HEK293 (cell line): Measurements from ENCODE around the gene NEMP1.

Experiments
- CTCF ChIA-PET: fragments of 350-600 bp; formaldehyde crosslinking; extraction: SDS; loops from one replicate; lab custom pipeline; 2021; ENCODE audit warnings: antibody characterized with exemption; lab: Yijun Ruan, JAX
- POLR2A ChIA-PET: fragments of 300-600 bp; formaldehyde crosslinking; extraction: SDS; loops from one replicate; lab custom pipeline; 2020; ENCODE audit warnings: antibody characterized with exemption, inconsistent platforms; lab: Yijun Ruan, JAX
- H3K27ac ChIP-seq: fragments of 200-500 bp; sonication (Bioruptor generic); 2 replicates; pipeline ENCODE4 v1.5.1; 2014; ENCODE audit warnings: low read depth, low read length, control low read depth, inconsistent platforms; ENCODE audit errors: extremely low read depth
- H3K36me3 ChIP-seq, 2 experiments: fragments of 200-500 bp in 1 of 2; sonication (Bioruptor generic) in 1 of 2; 1 replicate in 1 of 2; 2 replicates in 1 of 2; pipeline ENCODE4 v1.5.1; 2014 to 2017; ENCODE audit warnings: inconsistent platforms in 2 of 2, low read length in 2 of 2; ENCODE audit not compliant: control insufficient read depth in 2 of 2, insufficient read depth in 1 of 2
- H3K4me1 ChIP-seq: fragments of 200-500 bp; sonication (Bioruptor generic); 2 replicates; pipeline ENCODE4 v1.5.1; 2014; ENCODE audit warnings: mild to moderate bottlenecking, low read length, inconsistent platforms; ENCODE audit not compliant: control insufficient read depth, insufficient read depth
- H3K4me3 ChIP-seq: 2 replicates; pipeline ENCODE4 v1.5.1; 2011; ENCODE audit warnings: low read depth, mild to moderate bottlenecking, control low read depth, low read length, moderate library complexity
- H3K9me3 ChIP-seq: fragments of 200-500 bp; sonication (Bioruptor generic); 2 replicates; pipeline ENCODE4 v1.5.1; 2014; ENCODE audit warnings: low read depth, low read length, inconsistent platforms; ENCODE audit not compliant: control insufficient read depth, insufficient read depth
- BCL11B ChIP-seq: fragments of 450-650 bp; formaldehyde crosslinking; IDR thresholded peaks from 2 replicates; pipeline ENCODE4 v1.5.1; 2016; ENCODE audit warnings: low read depth, missing biosample characterization, missing genetic modification characterization
- EGR2 ChIP-seq: fragments of 450-650 bp; formaldehyde crosslinking; IDR thresholded peaks from 2 replicates; pipeline ENCODE4 v1.5.1; 2016; ENCODE audit warnings: low read depth, missing biosample characterization, missing genetic modification characterization
- GLIS1 ChIP-seq: fragments of 450-650 bp; formaldehyde crosslinking; IDR thresholded peaks from 2 replicates; pipeline ENCODE4 v1.5.1; 2016; ENCODE audit warnings: missing biosample characterization, missing genetic modification characterization
- GLIS2 ChIP-seq: fragments of 450-650 bp; formaldehyde crosslinking; IDR thresholded peaks from 2 replicates; pipeline ENCODE4 v1.5.1; 2016; ENCODE audit warnings: missing biosample characterization, missing genetic modification characterization
- IKZF3 ChIP-seq: fragments of 450-650 bp; IDR thresholded peaks from 2 replicates; pipeline ENCODE4 v1.5.0; 2018; ENCODE audit warnings: missing biosample characterization, mild to moderate bottlenecking, missing genetic modification characterization, moderate library complexity
- KLF7 ChIP-seq: fragments of 450-650 bp; formaldehyde crosslinking; IDR thresholded peaks from 2 replicates; pipeline ENCODE4 v1.5.1; 2016; ENCODE audit warnings: missing biosample characterization, missing genetic modification characterization, borderline replicate concordance
- KLF9 ChIP-seq: fragments of 450-650 bp; formaldehyde crosslinking; IDR thresholded peaks from 2 replicates; pipeline ENCODE4 v1.5.1; 2016; ENCODE audit warnings: missing biosample characterization, missing genetic modification characterization, low read depth
- PATZ1 ChIP-seq: fragments of 450-650 bp; formaldehyde crosslinking; IDR thresholded peaks from 2 replicates; pipeline ENCODE4 v1.5.1; 2016; ENCODE audit warnings: missing biosample characterization, missing genetic modification characterization
- PRDM1 ChIP-seq: fragments of 450-650 bp; formaldehyde crosslinking; IDR thresholded peaks from 2 replicates; pipeline ENCODE4; 2016; ENCODE audit warnings: missing biosample characterization, missing genetic modification characterization
- SCRT2 ChIP-seq: fragments of 450-650 bp; formaldehyde crosslinking; IDR thresholded peaks from 2 replicates; pipeline ENCODE4 v1.5.1; 2016; ENCODE audit warnings: missing biosample characterization, missing genetic modification characterization
- SP2 ChIP-seq: fragments of 450-650 bp; formaldehyde crosslinking; IDR thresholded peaks from 2 replicates; pipeline ENCODE4 v1.5.1; 2016; ENCODE audit warnings: missing biosample characterization, missing genetic modification characterization
- ZBTB20 ChIP-seq: fragments of 450-650 bp; formaldehyde crosslinking; IDR thresholded peaks from 2 replicates; pipeline ENCODE4 v1.5.1; 2016; ENCODE audit warnings: missing biosample characterization, missing genetic modification characterization
- ZFHX2 ChIP-seq: fragments of 450-650 bp; formaldehyde crosslinking; conservative IDR thresholded peaks from 2 replicates; pipeline ENCODE4 v1.5.1; 2016; ENCODE audit warnings: missing biosample characterization, missing genetic modification characterization
- ZFP69B ChIP-seq: fragments of 450-650 bp; formaldehyde crosslinking; IDR thresholded peaks from 2 replicates; pipeline ENCODE4 v1.5.1; 2016; ENCODE audit warnings: missing biosample characterization, missing genetic modification characterization
- ZNF398 ChIP-seq: fragments of 450-650 bp; formaldehyde crosslinking; IDR thresholded peaks from 2 replicates; pipeline ENCODE4 v1.5.1; 2017; ENCODE audit warnings: missing biosample characterization, missing genetic modification characterization
- ZNF558 ChIP-seq: fragments of 450-650 bp; formaldehyde crosslinking; IDR thresholded peaks from 2 replicates; pipeline ENCODE4 v1.5.1; 2016; ENCODE audit warnings: missing biosample characterization, missing genetic modification characterization
- ZNF596 ChIP-seq: fragments of 450-650 bp; IDR thresholded peaks from 2 replicates; pipeline ENCODE4 v1.5.0; 2018; ENCODE audit warnings: missing biosample characterization, mild to moderate bottlenecking, missing genetic modification characterization, moderate library complexity
- ZNF624 ChIP-seq: fragments of 450-650 bp; formaldehyde crosslinking; IDR thresholded peaks from 2 replicates; pipeline ENCODE4 v1.5.1; 2017; ENCODE audit warnings: missing biosample characterization, missing genetic modification characterization
- ZNF792 ChIP-seq: fragments of 450-650 bp; formaldehyde crosslinking; IDR thresholded peaks from 2 replicates; pipeline ENCODE4 v1.5.1; 2016; ENCODE audit warnings: missing biosample characterization, missing genetic modification characterization
- ZXDB ChIP-seq: fragments of 450-650 bp; formaldehyde crosslinking; IDR thresholded peaks from 2 replicates; pipeline ENCODE4 v1.5.1; 2016; ENCODE audit warnings: missing biosample characterization, missing genetic modification characterization
- TF ChIP-seq, protein P1 (sequence below): fragments of 450-650 bp; formaldehyde crosslinking; IDR thresholded peaks from 2 replicates; pipeline ENCODE4 v1.5.1; 2016; ENCODE audit warnings: missing biosample characterization, missing genetic modification characterization
- TF ChIP-seq, protein P2 (sequence below): fragments of 450-650 bp; formaldehyde crosslinking; IDR thresholded peaks from 2 replicates; pipeline ENCODE4 v1.5.1; 2016; ENCODE audit warnings: missing biosample characterization, missing genetic modification characterization
- TF ChIP-seq, protein P3 (sequence below): fragments of 450-650 bp; formaldehyde crosslinking; IDR thresholded peaks from 2 replicates; pipeline ENCODE4 v1.5.1; 2016; ENCODE audit warnings: missing biosample characterization, missing genetic modification characterization
- TF ChIP-seq, protein P4 (sequence below): fragments of 450-650 bp; formaldehyde crosslinking; IDR thresholded peaks from 2 replicates; pipeline ENCODE4 v1.5.1; 2016; ENCODE audit warnings: missing biosample characterization, missing genetic modification characterization

The NEMP1 gene

DNA sequence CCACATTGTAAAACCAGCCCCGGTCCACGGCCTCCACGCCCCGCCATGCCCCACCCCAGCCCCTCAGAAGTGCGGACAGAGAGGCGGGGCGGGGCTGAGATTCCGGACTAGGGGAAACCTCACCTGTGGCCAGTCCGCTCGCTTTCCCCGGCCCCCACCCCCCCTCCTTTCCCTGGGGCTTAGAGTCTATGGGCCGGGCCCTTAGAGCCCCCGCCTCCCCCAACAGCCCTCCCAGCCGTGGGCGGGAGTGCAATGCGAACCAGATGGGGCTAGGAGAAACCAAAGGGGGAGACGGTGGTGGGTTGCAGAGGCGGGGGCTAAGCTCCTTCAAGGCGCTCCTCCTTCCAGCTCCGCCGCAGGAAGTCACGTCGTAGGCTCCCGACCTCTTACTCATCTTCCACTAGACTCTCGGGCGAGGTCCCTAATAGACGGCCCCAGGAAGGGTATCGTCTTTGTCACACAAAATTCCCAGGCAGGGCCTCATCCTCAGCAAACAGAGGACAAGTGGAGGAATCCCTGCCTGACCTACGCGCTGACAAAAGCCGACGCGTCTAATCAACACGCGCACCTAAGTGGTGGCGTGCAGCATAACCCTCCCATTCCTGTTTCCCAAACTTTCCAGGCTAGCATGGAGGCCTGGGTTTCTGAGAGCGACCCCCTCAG, 9.2 kb upstream of the NEMP1 start:
- POLR2A ChIA-PET, result interaction anchor here (0.5 to 4.5 kb wide), 10 partner anchors 9 to 408 kb away, joined by 3 to 53 read pairs (median 6); partner anchors contain the start of genes LRP1, MYO1A, NEMP1 and PTGES3
- Histone ChIP-seq H3K4me1 (peaks cover 12% of the 10 kb centered on the region), H3K9me3 (no peaks in the 10 kb centered on the region), H3K4me3 (peak overlapping the region; percentile 55), H3K36me3 (peaks cover 0 to 23% of the 10 kb centered on the region in 2 experiments; a peak in 1 of 3 replicates), H3K27ac (peak overlapping the region; percentile 80)
- CTCF ChIA-PET, result interaction anchor here (0.5 to 1.6 kb wide), 5 partner anchors 8 to 75 kb away, joined by 3 to 5 read pairs (median 3); partner anchors contain the start of gene STAT6
- TF ChIP-seq SCRT2 (tag by site-specific recombination) (peak; percentile 86), GLIS1 (tag by site-specific recombination) (peak; percentile 18; the same call in 1 of the 2 replicates), SP2 (tag by site-specific recombination) (peak; percentile 84), BCL11B (0 out of 2 replicates have a peak, but pooled peaks have one; percentile 50), ZNF596 (tag by site-specific recombination) (no peak), IKZF3 (tag by site-specific recombination) (peak; percentile 84), ZNF558 (tag by site-specific recombination) (no peak), GLIS2 (tag by site-specific recombination) (peak; percentile 41; the same call in 1 of the 2 replicates), KLF7 (tag by site-specific recombination) (no peak), ZNF624 (tag by site-specific recombination) (no peak), EGR2 (tag by site-specific recombination) (peak; percentile 90), PATZ1 (tag by site-specific recombination) (peak; percentile 78), ZNF398 (tag by site-specific recombination) (peak; percentile 95), ZFHX2 (tag by site-specific recombination) (peak; percentile 91), ZFP69B (tag by site-specific recombination) (peak; percentile 12; the same call in 1 of the 2 replicates), ZXDB (tag by site-specific recombination) (peak; percentile 9), KLF9 (tag by site-specific recombination) (peak; percentile 29; the same call in 1 of the 2 replicates), ZBTB20 (tag by site-specific recombination) (peak; percentile 46; the same call in 1 of the 2 replicates), ZNF792 (tag by site-specific recombination) (0 out of 2 replicates have a peak, but pooled peaks have one; percentile 9), PRDM1 (tag by site-specific recombination) (peak; percentile 78)
- TF ChIP-seq, protein P1, sequence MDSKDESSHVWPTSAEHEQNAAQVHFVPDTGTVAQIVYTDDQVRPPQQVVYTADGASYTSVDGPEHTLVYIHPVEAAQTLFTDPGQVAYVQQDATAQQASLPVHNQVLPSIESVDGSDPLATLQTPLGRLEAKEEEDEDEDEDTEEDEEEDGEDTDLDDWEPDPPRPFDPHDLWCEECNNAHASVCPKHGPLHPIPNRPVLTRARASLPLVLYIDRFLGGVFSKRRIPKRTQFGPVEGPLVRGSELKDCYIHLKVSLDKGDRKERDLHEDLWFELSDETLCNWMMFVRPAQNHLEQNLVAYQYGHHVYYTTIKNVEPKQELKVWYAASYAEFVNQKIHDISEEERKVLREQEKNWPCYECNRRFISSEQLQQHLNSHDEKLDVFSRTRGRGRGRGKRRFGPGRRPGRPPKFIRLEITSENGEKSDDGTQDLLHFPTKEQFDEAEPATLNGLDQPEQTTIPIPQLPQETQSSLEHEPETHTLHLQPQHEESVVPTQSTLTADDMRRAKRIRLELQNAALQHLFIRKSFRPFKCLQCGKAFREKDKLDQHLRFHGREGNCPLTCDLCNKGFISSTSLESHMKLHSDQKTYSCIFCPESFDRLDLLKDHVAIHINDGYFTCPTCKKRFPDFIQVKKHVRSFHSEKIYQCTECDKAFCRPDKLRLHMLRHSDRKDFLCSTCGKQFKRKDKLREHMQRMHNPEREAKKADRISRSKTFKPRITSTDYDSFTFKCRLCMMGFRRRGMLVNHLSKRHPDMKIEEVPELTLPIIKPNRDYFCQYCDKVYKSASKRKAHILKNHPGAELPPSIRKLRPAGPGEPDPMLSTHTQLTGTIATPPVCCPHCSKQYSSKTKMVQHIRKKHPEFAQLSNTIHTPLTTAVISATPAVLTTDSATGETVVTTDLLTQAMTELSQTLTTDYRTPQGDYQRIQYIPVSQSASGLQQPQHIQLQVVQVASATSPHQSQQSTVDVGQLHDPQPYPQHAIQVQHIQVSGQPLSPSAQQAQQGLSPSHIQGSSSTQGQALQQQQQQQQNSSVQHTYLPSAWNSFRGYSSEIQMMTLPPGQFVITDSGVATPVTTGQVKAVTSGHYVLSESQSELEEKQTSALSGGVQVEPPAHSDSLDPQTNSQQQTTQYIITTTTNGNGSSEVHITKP (tag by site-specific recombination), result peak; percentile 88; the same call in 1 of the 2 replicates
- TF ChIP-seq, protein P2, sequence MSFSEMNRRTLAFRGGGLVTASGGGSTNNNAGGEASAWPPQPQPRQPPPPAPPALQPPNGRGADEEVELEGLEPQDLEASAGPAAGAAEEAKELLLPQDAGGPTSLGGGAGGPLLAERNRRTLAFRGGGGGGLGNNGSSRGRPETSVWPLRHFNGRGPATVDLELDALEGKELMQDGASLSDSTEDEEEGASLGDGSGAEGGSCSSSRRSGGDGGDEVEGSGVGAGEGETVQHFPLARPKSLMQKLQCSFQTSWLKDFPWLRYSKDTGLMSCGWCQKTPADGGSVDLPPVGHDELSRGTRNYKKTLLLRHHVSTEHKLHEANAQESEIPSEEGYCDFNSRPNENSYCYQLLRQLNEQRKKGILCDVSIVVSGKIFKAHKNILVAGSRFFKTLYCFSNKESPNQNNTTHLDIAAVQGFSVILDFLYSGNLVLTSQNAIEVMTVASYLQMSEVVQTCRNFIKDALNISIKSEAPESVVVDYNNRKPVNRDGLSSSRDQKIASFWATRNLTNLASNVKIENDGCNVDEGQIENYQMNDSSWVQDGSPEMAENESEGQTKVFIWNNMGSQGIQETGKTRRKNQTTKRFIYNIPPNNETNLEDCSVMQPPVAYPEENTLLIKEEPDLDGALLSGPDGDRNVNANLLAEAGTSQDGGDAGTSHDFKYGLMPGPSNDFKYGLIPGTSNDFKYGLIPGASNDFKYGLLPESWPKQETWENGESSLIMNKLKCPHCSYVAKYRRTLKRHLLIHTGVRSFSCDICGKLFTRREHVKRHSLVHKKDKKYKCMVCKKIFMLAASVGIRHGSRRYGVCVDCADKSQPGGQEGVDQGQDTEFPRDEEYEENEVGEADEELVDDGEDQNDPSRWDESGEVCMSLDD (tag by site-specific recombination), result peak; percentile 23; the same call in 1 of the 2 replicates
- TF ChIP-seq, protein P3, sequence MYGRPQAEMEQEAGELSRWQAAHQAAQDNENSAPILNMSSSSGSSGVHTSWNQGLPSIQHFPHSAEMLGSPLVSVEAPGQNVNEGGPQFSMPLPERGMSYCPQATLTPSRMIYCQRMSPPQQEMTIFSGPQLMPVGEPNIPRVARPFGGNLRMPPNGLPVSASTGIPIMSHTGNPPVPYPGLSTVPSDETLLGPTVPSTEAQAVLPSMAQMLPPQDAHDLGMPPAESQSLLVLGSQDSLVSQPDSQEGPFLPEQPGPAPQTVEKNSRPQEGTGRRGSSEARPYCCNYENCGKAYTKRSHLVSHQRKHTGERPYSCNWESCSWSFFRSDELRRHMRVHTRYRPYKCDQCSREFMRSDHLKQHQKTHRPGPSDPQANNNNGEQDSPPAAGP (tag by site-specific recombination), result peak; percentile 43; the same call in 1 of the 2 replicates
- TF ChIP-seq, protein P4, sequence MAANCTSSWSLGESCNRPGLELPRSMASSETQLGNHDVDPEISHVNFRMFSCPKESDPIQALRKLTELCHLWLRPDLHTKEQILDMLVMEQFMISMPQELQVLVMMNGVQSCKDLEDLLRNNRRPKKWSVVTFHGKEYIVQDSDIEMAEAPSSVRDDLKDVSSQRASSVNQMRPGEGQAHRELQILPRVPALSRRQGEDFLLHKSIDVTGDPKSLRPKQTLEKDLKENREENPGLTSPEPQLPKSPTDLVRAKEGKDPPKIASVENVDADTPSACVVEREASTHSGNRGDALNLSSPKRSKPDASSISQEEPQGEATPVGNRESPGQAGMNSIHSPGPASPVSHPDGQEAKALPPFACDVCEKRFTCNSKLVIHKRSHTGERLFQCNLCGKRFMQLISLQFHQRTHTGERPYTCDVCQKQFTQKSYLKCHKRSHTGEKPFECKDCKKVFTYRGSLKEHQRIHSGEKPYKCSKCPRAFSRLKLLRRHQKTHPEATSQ (tag by site-specific recombination), result no peak
